HepG2 (cell line): ENCODE measurements around the gene SMPD2. TPM values are rescaled to one million over a fixed set of nuclear protein-coding genes. Genes with fewer than 3 reads are reported as not detected.
A peak's percentile ranks its signal among the peaks of the same experiment; 100 is the strongest.

Experiments
- ASH2L ChIP-seq: fragments of 300-600, 200-600 bp; sonication (generic); IDR thresholded peaks from 2 replicates; pipeline ENCODE4 v1.7.0; 2017; ENCODE audit warnings: low read depth, mild to moderate bottlenecking, moderate library complexity, mixed read lengths, low read length; ENCODE audit not compliant: insufficient read length
- CCAR2 ChIP-seq: fragments of 200-400 bp; formaldehyde crosslinking; optimal IDR thresholded peaks from 2 replicates; pipeline ENCODE3; 2018; ENCODE audit warnings: low read depth, mild to moderate bottlenecking, low read length, moderate library complexity
- GATAD2A ChIP-seq: IDR thresholded peaks from 2 replicates; pipeline ENCODE4 v1.6.1; 2016
- HDAC1 ChIP-seq: sonication (generic); formaldehyde crosslinking; IDR thresholded peaks from 2 replicates; pipeline ENCODE4 v1.5.1; 2020; ENCODE audit warnings: mild to moderate bottlenecking, missing genetic modification reagents
- MEIS1 ChIP-seq: sonication (generic); formaldehyde crosslinking; IDR thresholded peaks from 2 replicates; pipeline ENCODE4 v1.9.0; 2021; ENCODE audit warnings: mild to moderate bottlenecking, missing genetic modification reagents, moderate library complexity, borderline replicate concordance
- NAIF1 ChIP-seq: sonication (generic); formaldehyde crosslinking; IDR thresholded peaks from 2 replicates; pipeline ENCODE4 v1.5.0; 2020; ENCODE audit warnings: mild to moderate bottlenecking, missing genetic modification reagents, borderline replicate concordance
- POLR2AphosphoS5 ChIP-seq: IDR thresholded peaks from 2 replicates; pipeline ENCODE4 v1.6.1; 2012; ENCODE audit warnings: low read depth, low read length
- RBM39 ChIP-seq: fragments of 200-400 bp; formaldehyde crosslinking; IDR thresholded peaks from one replicate; pipeline ENCODE4 v1.6.1; 2018; ENCODE audit warnings: antibody characterized with exemption, mild to moderate bottlenecking, low read depth, low read length; ENCODE audit not compliant: poor library complexity, severe bottlenecking
- ZBTB3 ChIP-seq: sonication (generic); formaldehyde crosslinking; IDR thresholded peaks from 2 replicates; pipeline ENCODE4 v1.4.0; 2020; ENCODE audit warnings: low read depth, mild to moderate bottlenecking, moderate library complexity, missing genetic modification reagents, borderline replicate concordance
- ZGPAT ChIP-seq: IDR thresholded peaks from 2 replicates; pipeline ENCODE4 v1.6.1; 2016; ENCODE audit warnings: mild to moderate bottlenecking
- ZNF407 ChIP-seq: sonication (generic); formaldehyde crosslinking; IDR thresholded peaks from one replicate; pipeline ENCODE4 v1.5.1; 2020; ENCODE audit warnings: mild to moderate bottlenecking, missing genetic modification reagents; ENCODE audit errors: not compliant biosample characterization
- ZNF772 ChIP-seq: sonication (generic); formaldehyde crosslinking; IDR thresholded peaks from 2 replicates; pipeline ENCODE4 v1.5.0; 2020; ENCODE audit warnings: mild to moderate bottlenecking, missing genetic modification reagents
- ZNF775 ChIP-seq: sonication (generic); formaldehyde crosslinking; IDR thresholded peaks from 2 replicates; pipeline ENCODE4 v1.4.0; 2020; ENCODE audit warnings: missing genetic modification reagents, mild to moderate bottlenecking, moderate library complexity, borderline replicate concordance
- ZNF782 ChIP-seq: sonication (generic); formaldehyde crosslinking; IDR thresholded peaks from 2 replicates; pipeline ENCODE4 v1.4.0; 2020; ENCODE audit warnings: missing genetic modification reagents, mild to moderate bottlenecking, borderline replicate concordance
- ZNF841 ChIP-seq: sonication (generic); formaldehyde crosslinking; IDR thresholded peaks from 2 replicates; pipeline ENCODE4 v1.8.1; 2023; ENCODE audit warnings: missing genetic modification reagents, borderline replicate concordance
- ZSCAN29 ChIP-seq: sonication (generic); formaldehyde crosslinking; conservative IDR thresholded peaks from 2 replicates; pipeline ENCODE4 v1.4.0; 2020; ENCODE audit warnings: mild to moderate bottlenecking, missing genetic modification reagents
- polyA plus RNA-seq, 8 experiments: library from polyadenylated mRNA; depleted of rRNA in 3 of 8; stranded (reverse) in 7 of 8; unstranded in 1 of 8; fragments of >200 nt; fragmentation: Illumina TruSeq in 4 of 8; extraction: Trizol in 4 of 8; gene quantifications; 2 replicates each; pipeline versions ENCODE4 v1.2.1 to v1.2.3, GENCODE V29; 2011 to 2016; ENCODE audit warnings: low read depth in 4 of 8, missing spikeins in 1 of 8, mixed read lengths in 1 of 8; ENCODE audit not compliant: insufficient read depth in 1 of 8
- total RNA-seq, 5 experiments: library from RNA; depleted of rRNA; stranded (reverse); fragments of >200 nt; fragmentation: Illumina TruSeq; extraction: Trizol; gene quantifications; 2 replicates each; pipeline ENCODE4 v1.2.3, GENCODE V29; 2016; ENCODE audit warnings: low read depth in 1 of 5
- TF ChIP-seq, protein P1 (sequence below): IDR thresholded peaks from 2 replicates; pipeline ENCODE4 v1.6.1; 2018; ENCODE audit warnings: missing genetic modification reagents

SMPD2 gene
- total and polyA plus RNA-seq, 2 of the 13 experiments (the other 11 are each of a cell fraction or from before 2014, with no cell fraction given), result 5.9 to 10.6 TPM

DNA sequence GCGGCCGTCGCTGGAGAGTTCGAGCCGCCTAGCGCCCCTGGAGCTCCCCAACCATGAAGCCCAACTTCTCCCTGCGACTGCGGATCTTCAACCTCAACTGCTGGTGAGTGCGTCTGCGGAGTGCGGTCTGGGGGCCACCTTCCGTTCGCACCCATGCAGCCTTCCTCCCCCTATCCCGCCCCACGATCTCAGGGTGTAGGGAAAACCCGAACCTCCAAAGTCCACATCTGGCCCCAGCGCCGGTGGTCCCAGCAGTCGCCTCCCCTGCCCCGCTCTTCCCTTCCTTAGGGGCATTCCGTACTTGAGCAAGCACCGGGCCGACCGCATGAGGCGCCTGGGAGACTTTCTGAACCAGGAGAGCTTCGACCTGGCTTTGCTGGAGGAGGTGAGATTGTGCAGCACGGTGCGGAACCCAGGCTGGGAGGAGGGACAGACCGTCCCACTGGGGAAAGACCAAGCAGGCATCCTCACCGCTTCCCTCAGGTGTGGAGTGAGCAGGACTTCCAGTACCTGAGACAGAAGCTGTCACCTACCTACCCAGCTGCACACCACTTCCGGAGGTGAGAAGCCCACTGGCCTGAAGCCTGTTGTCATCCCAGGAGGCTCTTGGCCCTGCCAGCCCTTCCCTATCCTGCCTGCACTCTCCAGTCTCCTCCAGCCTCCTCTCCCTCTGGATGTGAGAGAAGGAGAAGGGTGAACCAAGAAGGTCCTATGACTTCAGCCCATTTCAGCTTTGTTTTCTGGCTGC lies 719 bp downstream of the SMPD2 start (continued):
- TF ChIP-seq ZNF407 (peak; percentile 61), MEIS1 (CRISPR knock-in tag) (peak; percentile 66; the same call in 1 of the 2 replicates), ZNF841 (CRISPR knock-in tag) (no peak), ZNF782 (CRISPR knock-in tag) (peak; percentile 87; the same call in 1 of the 2 replicates), ZNF775 (CRISPR knock-in tag) (peak; percentile 63; the same call in 1 of the 2 replicates), ZGPAT (CRISPR knock-in tag) (no peak), CCAR2 (no peak), ASH2L (peak; percentile 16), ZNF772 (CRISPR knock-in tag) (0 out of 2 replicates have a peak, but pooled peaks have one; percentile 21), ZBTB3 (CRISPR knock-in tag) (0 out of 2 replicates have a peak, but pooled peaks have one; percentile 40), POLR2AphosphoS5 (no peak), GATAD2A (CRISPR knock-in tag) (0 out of 2 replicates have a peak, but pooled peaks have one; percentile 4), HDAC1 (CRISPR knock-in tag) (peak; percentile 16; the same call in 1 of the 2 replicates), RBM39 (peak; percentile 50), NAIF1 (CRISPR knock-in tag) (no peak), ZSCAN29 (no peak)
- TF ChIP-seq, protein P1, sequence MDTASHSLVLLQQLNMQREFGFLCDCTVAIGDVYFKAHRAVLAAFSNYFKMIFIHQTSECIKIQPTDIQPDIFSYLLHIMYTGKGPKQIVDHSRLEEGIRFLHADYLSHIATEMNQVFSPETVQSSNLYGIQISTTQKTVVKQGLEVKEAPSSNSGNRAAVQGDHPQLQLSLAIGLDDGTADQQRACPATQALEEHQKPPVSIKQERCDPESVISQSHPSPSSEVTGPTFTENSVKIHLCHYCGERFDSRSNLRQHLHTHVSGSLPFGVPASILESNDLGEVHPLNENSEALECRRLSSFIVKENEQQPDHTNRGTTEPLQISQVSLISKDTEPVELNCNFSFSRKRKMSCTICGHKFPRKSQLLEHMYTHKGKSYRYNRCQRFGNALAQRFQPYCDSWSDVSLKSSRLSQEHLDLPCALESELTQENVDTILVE (CRISPR knock-in tag), result no peak
